IPS-15b (cell line): ENCODE results near the gene VDAC1.

ENCODE experiments used
- H3K27me3 ChIP-seq: one replicate; pipeline ENCODE4 v1.6.1; 2013; ENCODE audit warnings: low read length; ENCODE audit not compliant: control insufficient read depth, insufficient read depth
- H3K36me3 ChIP-seq: one replicate; pipeline ENCODE4 v1.6.1; 2013; ENCODE audit warnings: low read length; ENCODE audit not compliant: control insufficient read depth, insufficient read depth
- H3K4me1 ChIP-seq: one replicate; pipeline ENCODE4 v1.6.1; 2013; ENCODE audit warnings: mild to moderate bottlenecking, low read length; ENCODE audit not compliant: control insufficient read depth, insufficient read depth
- H3K4me3 ChIP-seq: one replicate; pipeline ENCODE4 v1.5.1; 2013; ENCODE audit warnings: low read depth, low read length
- H3K9ac ChIP-seq: one replicate; pipeline ENCODE4 v1.6.1; 2013; ENCODE audit warnings: low read depth, mild to moderate bottlenecking, low read length
- H3K9me3 ChIP-seq: one replicate; pipeline ENCODE4 v1.6.1; 2013; ENCODE audit warnings: mild to moderate bottlenecking, low read length; ENCODE audit not compliant: control insufficient read depth, insufficient read depth

Gene VDAC1

DNA sequence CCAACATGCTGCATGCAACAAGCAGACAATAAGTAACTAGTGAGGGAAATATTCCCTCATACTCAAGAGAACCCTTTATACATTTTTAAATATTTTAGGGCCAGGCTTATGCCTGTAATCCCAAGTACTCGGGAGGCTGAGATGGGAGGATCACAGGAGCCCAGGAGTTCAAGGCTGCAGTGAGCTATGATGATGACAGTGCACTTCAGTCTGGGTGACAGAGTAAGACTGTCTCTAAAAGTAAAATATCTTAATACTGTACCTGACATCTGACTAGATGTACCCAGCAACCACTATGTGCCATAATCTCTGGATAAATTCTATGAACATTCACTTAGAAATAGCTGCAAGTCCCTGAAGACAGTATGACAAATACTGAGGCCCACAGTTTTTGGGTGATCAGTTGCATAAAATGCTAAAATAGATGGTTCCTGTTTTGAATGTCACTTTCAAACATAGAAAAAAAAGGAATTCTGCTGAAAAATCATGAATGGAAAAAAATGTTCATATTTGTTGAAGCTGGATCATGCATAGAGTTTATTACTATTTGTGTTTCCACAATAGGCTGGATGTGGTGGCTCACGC lies 34.4 kb downstream of the VDAC1 start:
- no peaks in the 10 kb centered on the region for H3K4me1 ChIP-seq
- peaks cover 9% of the 10 kb centered on the region for H3K36me3 ChIP-seq
- no peak overlapping the region for H3K4me3 ChIP-seq
- no peak overlapping the region for H3K9ac ChIP-seq
- no peaks in the 10 kb centered on the region for H3K9me3 ChIP-seq
- no peaks in the 10 kb centered on the region for H3K27me3 ChIP-seq

DNA sequence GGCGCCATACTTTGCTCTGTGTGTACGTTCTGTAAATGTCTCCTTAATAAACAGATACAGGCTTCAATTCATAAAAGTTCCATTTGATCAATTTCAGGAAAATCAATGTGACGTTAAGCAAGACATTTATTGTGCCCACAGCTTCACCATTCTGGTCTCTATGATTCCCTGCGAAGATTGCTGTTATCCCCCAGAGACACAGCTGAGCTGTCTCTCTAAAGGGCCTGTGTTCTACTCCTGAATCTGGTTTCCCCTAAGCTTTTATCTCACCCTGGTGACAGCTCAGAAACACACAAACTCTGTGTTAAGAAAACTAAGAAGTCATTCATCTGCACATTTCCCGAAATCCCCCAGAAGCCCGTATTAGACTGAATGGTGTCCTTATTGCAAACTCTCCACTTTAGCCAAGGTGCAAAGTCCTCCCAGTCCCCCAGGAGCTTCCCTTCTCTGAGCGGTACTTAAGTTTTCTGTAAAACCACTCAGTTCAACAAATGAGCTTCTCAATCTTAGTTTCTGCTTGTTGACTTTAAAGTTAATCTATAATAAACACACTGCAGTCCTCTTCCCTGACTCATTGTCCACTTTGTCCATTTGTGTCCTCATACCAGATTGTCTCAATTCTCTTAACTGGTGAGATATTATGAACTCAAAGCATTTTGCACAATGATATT lies 35.0 kb downstream of the VDAC1 start:
- no peak overlapping the region for H3K9ac ChIP-seq
- H3K27me3 ChIP-seq: no peaks in the 10 kb centered on the region
- H3K9me3 ChIP-seq: no peaks in the 10 kb centered on the region
- peaks cover 7% of the 10 kb centered on the region for H3K36me3 ChIP-seq
- H3K4me1 ChIP-seq: no peaks in the 10 kb centered on the region
- no peak overlapping the region for H3K4me3 ChIP-seq

DNA sequence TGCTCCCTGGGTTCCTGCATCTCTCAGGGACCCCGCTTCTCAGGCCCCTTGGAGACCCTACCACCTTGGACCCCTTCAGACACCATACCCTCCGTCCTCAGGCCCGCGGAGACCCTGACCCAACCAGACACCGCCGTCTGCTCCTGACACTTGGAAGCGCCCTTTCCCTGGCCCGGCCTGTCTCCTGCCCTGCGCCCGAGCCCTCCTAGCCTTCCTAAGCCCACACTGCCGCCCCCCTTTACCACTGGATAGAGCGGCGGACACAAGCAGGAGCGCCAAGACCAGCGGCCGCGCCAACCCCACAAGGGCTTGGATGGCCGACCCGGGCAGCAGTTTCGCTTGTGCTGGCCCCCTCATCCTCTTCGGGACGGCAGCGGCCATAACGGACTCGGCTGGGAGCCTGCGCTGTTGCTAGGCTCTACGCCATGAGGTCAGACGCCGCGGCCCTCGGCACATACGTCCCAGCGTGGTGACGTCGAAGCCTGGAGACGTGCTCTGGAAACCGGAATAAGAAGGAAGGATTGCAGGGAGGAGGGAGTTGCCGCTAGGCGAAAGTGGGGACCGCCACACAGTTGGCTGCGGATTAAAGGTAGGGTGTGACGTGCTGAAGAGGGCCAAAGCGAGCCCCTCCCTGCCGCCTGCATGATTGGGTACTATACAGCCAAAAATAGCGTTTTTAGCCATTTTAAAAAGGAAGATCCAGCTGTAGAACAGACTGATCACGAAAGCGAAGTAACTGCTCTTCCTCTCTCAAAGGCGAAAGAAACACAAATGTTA lies 36.4 kb downstream of the VDAC1 start, which contains the start of gene C5orf15:
TSS of gene C5orf15 (minus strand) at position 422 of the 777 bp plus-strand sequence. CDS start at position 381, 41 bp downstream.
- no peaks in the 10 kb centered on the region for H3K36me3 ChIP-seq
- peak within 1 kb of the TSS; percentile 91 for H3K4me3 ChIP-seq
- no peaks in the 10 kb centered on the region for H3K9me3 ChIP-seq
- no peaks in the 10 kb centered on the region for H3K4me1 ChIP-seq
- peak within 1 kb of the TSS; percentile 89 for H3K9ac ChIP-seq
- H3K27me3 ChIP-seq: no peaks in the 10 kb centered on the region

DNA sequence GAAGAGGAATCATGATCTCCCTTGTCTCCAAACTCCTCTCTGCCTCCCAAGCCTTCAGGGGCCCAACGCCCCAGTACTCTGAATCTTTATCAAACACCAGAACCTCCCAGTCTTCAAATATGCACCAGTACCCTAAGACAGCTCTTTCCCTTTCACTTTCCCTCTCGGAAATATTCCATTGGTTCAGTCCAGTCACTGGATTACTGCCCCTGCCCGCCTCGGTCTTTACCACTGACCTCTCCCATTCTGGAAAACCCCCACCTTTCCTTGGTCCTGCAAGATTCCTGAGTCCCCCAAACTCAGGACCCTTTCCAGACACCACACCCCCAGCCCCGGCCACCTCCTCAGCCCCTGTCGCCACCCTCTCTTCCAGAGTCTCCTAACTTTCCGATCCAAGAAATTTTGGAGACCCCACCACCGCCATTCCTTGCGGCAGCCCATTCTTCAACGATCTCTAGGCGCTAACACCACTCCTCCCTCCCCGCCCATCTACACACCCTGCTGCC lies 37.0 kb downstream of the VDAC1 start:
- peak overlapping the region; percentile 89 for H3K9ac ChIP-seq
- H3K4me3 ChIP-seq: peak overlapping the region; percentile 91
- H3K9me3 ChIP-seq: no peaks in the 10 kb centered on the region
- no peaks in the 10 kb centered on the region for H3K4me1 ChIP-seq
- H3K27me3 ChIP-seq: no peaks in the 10 kb centered on the region
- no peaks in the 10 kb centered on the region for H3K36me3 ChIP-seq

DNA sequence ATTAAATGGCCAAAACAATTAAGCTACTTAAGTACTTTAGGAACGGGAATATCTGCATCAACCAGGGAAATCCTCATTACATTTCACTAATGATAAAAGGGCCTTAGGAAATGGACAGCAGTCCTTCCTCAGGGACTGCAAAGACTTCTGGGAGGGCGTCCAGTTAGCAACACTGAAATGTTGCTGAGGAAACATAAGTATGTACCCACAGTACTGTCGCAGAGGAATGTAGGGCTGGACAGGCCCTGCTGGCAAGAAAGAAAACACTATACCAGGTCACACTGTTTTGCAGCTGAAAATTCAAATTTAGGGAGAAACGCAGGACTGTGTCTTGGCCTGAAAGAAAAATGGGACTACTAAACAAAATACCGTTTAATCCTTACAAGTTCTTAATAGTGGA lies 37.7 kb downstream of the VDAC1 start:
- Histone ChIP-seq H3K4me3 (peak overlapping the region; percentile 91), H3K9ac (no peak overlapping the region), H3K4me1 (no peaks in the 10 kb centered on the region), H3K9me3 (no peaks in the 10 kb centered on the region), H3K27me3 (no peaks in the 10 kb centered on the region), H3K36me3 (no peaks in the 10 kb centered on the region)

DNA sequence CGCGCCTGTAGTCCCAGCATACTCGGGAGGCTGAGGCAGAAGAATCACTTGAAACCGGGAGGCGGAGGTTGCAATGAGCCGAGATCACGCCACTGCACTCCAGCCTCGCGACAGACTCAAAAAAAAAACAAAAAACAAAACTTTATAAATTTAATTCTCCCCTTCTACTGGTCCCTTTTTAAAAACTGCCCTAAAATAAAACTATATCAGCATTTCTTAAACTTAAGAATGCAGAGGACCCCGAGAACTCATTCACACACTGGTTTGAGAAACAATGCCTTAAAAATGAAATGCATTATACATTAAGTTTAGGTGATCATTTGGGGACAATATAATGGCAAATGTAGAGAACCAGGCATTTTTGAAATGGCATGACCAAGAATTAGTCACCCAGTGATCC lies 38.7 kb downstream of the VDAC1 start:
- no peak overlapping the region for H3K4me3 ChIP-seq
- no peaks in the 10 kb centered on the region for H3K4me1 ChIP-seq
- H3K9me3 ChIP-seq: no peaks in the 10 kb centered on the region
- no peaks in the 10 kb centered on the region for H3K36me3 ChIP-seq
- H3K27me3 ChIP-seq: no peaks in the 10 kb centered on the region
- no peak overlapping the region for H3K9ac ChIP-seq

DNA sequence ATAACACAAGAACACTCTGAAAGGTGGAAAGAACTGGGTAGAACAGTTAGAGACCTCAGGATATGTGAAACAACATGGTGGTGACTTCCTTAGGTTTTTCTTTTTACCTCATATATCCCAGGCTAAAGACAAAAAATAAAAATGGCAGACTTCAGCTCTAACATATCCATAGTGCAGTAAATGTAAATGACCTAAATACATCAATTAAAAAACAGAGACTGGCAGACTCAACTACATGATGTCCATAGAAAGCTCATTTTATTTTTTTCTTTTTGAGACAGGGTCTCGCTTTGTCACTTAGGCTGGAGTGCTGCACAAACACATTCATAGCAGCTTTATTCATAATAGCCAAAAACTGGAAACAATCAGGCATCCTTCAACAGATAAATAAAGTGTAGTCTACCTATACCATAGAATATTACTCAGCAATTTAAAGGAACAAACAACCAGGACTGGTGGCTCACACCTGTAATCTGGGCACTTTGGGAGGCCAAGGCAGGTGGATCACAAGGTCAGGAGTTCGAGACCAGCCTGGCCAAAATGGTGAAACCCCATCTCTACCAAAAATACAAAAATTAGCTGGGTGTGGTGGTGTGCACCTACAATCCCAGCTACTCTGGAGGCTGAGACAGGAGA lies 41.2 kb downstream of the VDAC1 start:
- no peaks in the 10 kb centered on the region for H3K9me3 ChIP-seq
- peaks cover 5% of the 10 kb centered on the region for H3K36me3 ChIP-seq
- no peaks in the 10 kb centered on the region for H3K4me1 ChIP-seq
- no peak overlapping the region for H3K4me3 ChIP-seq
- no peak overlapping the region for H3K9ac ChIP-seq
- no peaks in the 10 kb centered on the region for H3K27me3 ChIP-seq

DNA sequence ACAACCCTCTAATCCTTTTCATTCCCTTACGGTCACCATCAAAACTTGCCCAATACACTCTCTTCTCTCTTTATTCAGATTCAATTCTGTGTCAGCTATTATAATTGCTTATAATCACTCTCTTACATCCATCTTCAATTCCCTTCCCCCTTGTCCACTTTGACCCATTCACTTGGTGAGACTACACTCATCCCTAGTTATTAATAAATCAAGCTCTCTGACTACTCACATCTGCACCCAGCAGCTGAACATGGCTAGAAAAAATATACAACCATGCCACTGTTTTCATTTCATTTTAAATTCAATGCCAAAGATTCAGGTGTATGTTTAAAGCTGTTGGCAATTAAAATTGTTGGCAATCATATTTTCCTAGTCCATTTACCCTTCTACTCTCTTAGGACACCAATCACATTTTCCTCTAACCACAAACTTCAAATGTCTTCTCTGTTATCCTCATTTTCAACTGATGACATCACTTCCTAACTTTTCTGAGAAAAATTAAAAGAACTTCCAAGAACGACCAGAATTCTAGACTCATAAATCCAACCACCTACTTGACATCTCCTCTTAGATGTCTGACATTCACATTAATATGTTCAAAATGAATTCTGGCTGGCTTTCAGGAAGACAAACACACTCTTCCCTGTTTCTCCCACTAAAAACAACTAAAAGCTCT lies 41.8 kb downstream of the VDAC1 start:
- no peaks in the 10 kb centered on the region for H3K27me3 ChIP-seq
- H3K9me3 ChIP-seq: no peaks in the 10 kb centered on the region
- no peak overlapping the region for H3K4me3 ChIP-seq
- H3K4me1 ChIP-seq: no peaks in the 10 kb centered on the region
- peaks cover 5% of the 10 kb centered on the region for H3K36me3 ChIP-seq
- H3K9ac ChIP-seq: no peak overlapping the region

DNA sequence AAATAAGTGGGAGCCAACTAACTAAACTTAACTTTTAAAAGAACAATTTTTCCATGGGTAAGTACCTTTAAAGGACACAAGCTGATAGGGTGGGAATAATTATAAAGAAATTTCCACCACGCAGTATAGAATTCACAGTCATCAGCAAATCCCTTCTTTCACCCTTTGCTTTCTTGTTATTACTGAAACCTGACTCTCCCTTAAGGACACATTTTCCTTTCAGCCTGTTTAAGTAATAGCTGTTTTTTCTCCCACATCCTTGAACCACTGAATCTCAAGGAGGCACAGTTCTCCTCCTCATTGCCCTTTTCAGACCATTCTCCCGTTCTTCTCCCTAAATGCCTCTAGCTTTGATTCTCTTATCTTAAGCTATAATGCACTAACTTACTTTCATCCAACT lies 42.6 kb downstream of the VDAC1 start:
- Histone ChIP-seq H3K9me3 (no peaks in the 10 kb centered on the region), H3K27me3 (no peaks in the 10 kb centered on the region), H3K9ac (no peak overlapping the region), H3K4me3 (no peak overlapping the region), H3K36me3 (peaks cover 5% of the 10 kb centered on the region), H3K4me1 (no peaks in the 10 kb centered on the region)

DNA sequence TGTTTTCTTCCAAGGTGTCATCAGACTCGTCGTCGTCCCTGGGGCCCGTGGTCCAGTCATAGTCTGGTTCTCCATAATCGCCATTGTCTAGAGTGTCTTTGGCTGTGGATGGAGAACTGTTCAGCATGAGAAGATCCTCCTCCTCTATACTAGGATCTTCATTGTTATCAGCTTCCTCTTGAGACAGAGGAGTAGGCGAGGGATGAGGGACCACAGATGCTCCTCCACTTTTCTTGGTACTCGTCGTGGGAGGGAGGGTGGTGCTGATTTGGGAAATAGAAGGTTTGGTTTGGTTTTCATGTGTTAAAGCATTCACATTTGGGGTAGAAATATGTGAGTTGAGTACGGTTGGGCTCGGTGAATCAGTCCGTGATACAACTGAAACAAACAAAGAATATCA lies 45.1 kb downstream of the VDAC1 start:
- Histone ChIP-seq H3K9me3 (no peaks in the 10 kb centered on the region), H3K4me3 (no peak overlapping the region), H3K27me3 (no peaks in the 10 kb centered on the region), H3K9ac (no peak overlapping the region), H3K36me3 (peaks cover 10% of the 10 kb centered on the region), H3K4me1 (no peaks in the 10 kb centered on the region)

DNA sequence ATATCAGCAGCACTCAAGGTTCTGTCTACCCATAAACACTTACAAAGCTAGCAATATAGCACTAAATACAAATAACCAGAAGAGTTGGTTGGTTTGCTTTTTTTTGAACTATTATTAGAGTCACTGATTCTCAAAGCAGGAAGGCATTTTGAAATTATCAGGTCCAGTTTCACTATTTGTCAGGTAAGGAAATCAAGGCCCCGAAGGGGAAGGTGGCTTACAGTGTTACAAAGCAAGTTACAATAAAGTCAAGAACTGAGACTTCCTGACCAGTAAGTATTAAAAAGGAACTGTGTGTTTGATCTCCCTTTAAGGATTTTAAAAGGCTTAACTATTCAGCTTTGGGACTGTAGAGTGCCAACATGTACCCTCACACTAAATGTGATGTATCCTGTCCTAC lies 47.2 kb downstream of the VDAC1 start:
- Histone ChIP-seq H3K36me3 (peaks cover 10% of the 10 kb centered on the region), H3K4me3 (no peak overlapping the region), H3K27me3 (no peaks in the 10 kb centered on the region), H3K9ac (no peak overlapping the region), H3K9me3 (no peaks in the 10 kb centered on the region), H3K4me1 (no peaks in the 10 kb centered on the region)
